Small intestine (tissue), 7 donors: ENCODE data around the gene ASB5. TPM values are rescaled to one million over a fixed set of nuclear protein-coding genes. Genes with fewer than 3 reads are reported as not detected.
"Not testable (repeated sequence)": the region's sequence is repeated elsewhere in the genome, so short reads cannot be mapped to it uniquely, and the experiment has no call there.

Source experiments
- DNase-seq, 2 donors: peaks; one replicate each; pipeline versions ENCODE4 v3.0.0 to v3.0.0-alpha.2; 2013
- FAIRE-seq: peaks from 2 replicates; lab custom pipeline; 2012; peaks lifted over from hg19 to GRCh38; lab: Jason Lieb, UNC
- H3K27ac ChIP-seq, 3 donors: one replicate each; pipeline ENCODE4 v1.5.1; 2013; ENCODE audit warnings: low read length in 2 of 3, mild to moderate bottlenecking in 2 of 3, control low read depth in 1 of 3, inconsistent platforms in 1 of 3, low read depth in 1 of 3, moderate library complexity in 1 of 3
- H3K27me3 ChIP-seq, 3 donors: one replicate each; pipeline ENCODE4 v1.6.1; 2013; ENCODE audit warnings: low read length in 3 of 3, inconsistent platforms in 1 of 3; ENCODE audit not compliant: control insufficient read depth in 3 of 3, insufficient read depth in 3 of 3
- H3K36me3 ChIP-seq, 3 donors: one replicate each; pipeline ENCODE4 v1.6.1; 2013; ENCODE audit warnings: low read length in 3 of 3, inconsistent platforms in 1 of 3, low read depth in 1 of 3, mild to moderate bottlenecking in 1 of 3, moderate library complexity in 1 of 3; ENCODE audit not compliant: control insufficient read depth in 3 of 3, insufficient read depth in 2 of 3
- H3K4me1 ChIP-seq, 3 donors: one replicate each; pipeline ENCODE4 v1.6.1; 2013; ENCODE audit warnings: low read length in 2 of 3, inconsistent platforms in 1 of 3, low read depth in 1 of 3, mild to moderate bottlenecking in 1 of 3, moderate library complexity in 1 of 3; ENCODE audit not compliant: control insufficient read depth in 3 of 3, insufficient read depth in 2 of 3
- H3K4me3 ChIP-seq, 3 donors: one replicate each; pipeline ENCODE4 v1.5.1; 2013; ENCODE audit warnings: low read length in 3 of 3, control low read depth in 1 of 3, inconsistent platforms in 1 of 3, low read depth in 1 of 3, mild to moderate bottlenecking in 1 of 3, moderate library complexity in 1 of 3
- H3K9me3 ChIP-seq, 2 donors: one replicate each; pipeline ENCODE4 v1.6.1; 2013; ENCODE audit warnings: low read depth in 1 of 2, low read length in 1 of 2; ENCODE audit not compliant: control insufficient read depth in 2 of 2, insufficient read depth in 1 of 2
- WGBS, 3 donors: extraction: QIAGEN DNeasy Blood & Tissue Kit; methylation state at CpG; one replicate each; pipeline ENCODE4 v1.1.7; 2013; 5-methylcytosine and 5-hydroxymethylcytosine counted together
- polyA plus RNA-seq, 4 donors: library from polyadenylated mRNA; stranded (reverse) in 3 of 4; unstranded in 1 of 4; fragments of 200-250 nt in 3 of 4; fragments of 120-200 nt in 1 of 4; gene quantifications; one replicate each; pipeline versions ENCODE4 v1.2.1 to v1.2.3, GENCODE V29; 2013
- donor health status: healthy with polysubstance abuse.
- donor health status: control.
- donor health status: control.
- donor health status: Bipolar disorder and iron deficiency.
- donor health status: healthy.

Gene ASB5
- polyA plus RNA-seq, 4 donors: 0.01 to 2.0 (median 0.52) TPM

DNA sequence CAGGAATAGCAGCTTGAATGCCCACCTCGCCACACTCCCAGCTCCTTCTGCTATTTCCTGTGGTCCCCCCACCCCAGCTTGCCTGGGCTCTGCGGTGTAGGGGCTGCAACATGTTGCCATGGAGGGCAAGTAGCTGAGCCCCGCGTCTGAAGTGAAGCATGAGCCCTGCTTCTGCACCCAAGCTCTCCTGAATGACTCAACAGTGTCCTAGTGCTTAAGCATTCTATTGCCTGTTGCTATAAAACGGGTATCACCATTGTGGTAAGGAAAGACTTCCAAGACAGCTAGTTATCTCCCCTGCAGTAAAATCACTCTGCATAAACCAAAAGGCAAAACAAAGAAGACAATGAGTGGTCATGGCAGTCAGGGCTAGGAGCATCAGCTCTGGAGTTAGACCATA is 42.3 kb downstream of the ASB5 start:
- H3K4me3 ChIP-seq: no peak overlapping the region
- H3K4me1 ChIP-seq: no peaks in the 10 kb centered on the region
- DNase-seq (no peak), FAIRE-seq (no peak)
- no peaks in the 10 kb centered on the region for H3K27me3 ChIP-seq
- no peaks in the 10 kb centered on the region for H3K36me3 ChIP-seq
- WGBS, 3 donors: 57 to 77% (median 62%) methylated on average over 5 of the region's 5 CpGs
- H3K27ac ChIP-seq: no peak overlapping the region
- H3K9me3 ChIP-seq: no peaks in the 10 kb centered on the region

DNA sequence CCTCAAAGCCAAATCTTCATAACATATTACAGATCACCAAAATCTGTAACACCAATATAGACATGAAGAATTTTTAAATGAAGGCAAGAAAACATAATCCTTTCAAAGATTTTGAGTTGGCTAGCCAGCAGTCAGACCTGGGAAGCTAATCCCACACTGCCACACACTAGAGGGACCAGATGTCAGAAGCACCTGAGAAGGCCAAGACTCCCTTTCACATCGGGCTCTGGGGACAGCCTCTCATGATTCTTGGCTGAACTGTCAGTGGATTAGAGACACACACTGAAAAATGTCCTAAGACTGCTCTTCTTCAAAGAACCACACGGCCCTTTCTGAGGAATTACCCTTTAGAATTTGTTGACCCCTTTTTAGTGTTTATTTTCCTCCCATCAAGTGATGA is 45.5 kb downstream of the ASB5 start:
- H3K27me3 ChIP-seq: no peaks in the 10 kb centered on the region
- no peak for FAIRE-seq

GRCh38 chr4:176222149-176222548 is 46.9 kb downstream of the ASB5 start:
- no peak for FAIRE-seq
- Histone ChIP-seq H3K27ac (no peak overlapping the region), H3K4me3 (no peak overlapping the region), H3K9me3 (no peaks in the 10 kb centered on the region), H3K27me3 (no peaks in the 10 kb centered on the region), H3K36me3 (no peaks in the 10 kb centered on the region), H3K4me1 (no peaks in the 10 kb centered on the region)
- 67 to 75% (median 75%) methylated on average over 5 of the region's 5 CpGs for WGBS, 3 donors
- DNase-seq: no peak

More for the DNA sequence above, 45.5 kb downstream of the ASB5 start:
- no peak for DNase-seq
- H3K9me3 ChIP-seq: no peaks in the 10 kb centered on the region
- no peaks in the 10 kb centered on the region for H3K4me1 ChIP-seq
- H3K36me3 ChIP-seq: no peaks in the 10 kb centered on the region
- no peak overlapping the region for H3K27ac ChIP-seq
- no peak overlapping the region for H3K4me3 ChIP-seq
- 69 to 79% (median 76%) methylated on average over 2 of the region's 2 CpGs for WGBS, 3 donors

DNA sequence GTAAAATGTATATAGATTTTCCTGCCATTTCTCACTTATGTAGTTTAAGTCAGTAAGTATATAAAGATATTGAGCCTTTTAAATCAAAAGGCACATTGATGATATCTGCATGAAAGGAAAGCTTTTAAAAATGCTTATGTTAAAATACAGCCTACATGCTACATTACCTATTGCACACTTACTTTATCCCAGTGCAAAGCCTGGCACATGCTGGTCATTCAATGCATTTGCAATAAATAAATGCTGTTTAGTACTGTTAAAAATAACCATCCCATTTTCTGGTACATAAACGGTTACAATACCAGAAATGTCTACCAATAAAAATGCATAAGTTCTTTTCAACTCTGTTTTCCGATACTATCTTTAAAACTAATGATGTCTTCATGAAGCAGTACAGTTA is 51.5 kb downstream of the ASB5 start:
- Histone ChIP-seq H3K4me3 (no peak overlapping the region), H3K36me3 (no peaks in the 10 kb centered on the region), H3K9me3 (no peaks in the 10 kb centered on the region), H3K4me1 (no peaks in the 10 kb centered on the region), H3K27ac (no peak overlapping the region), H3K27me3 (no peaks in the 10 kb centered on the region)
- WGBS, 3 donors: 69 to 73% (median 73%) methylated on average over 2 of the region's 2 CpGs
- DNase-seq: no peak
- FAIRE-seq: no peak

DNA sequence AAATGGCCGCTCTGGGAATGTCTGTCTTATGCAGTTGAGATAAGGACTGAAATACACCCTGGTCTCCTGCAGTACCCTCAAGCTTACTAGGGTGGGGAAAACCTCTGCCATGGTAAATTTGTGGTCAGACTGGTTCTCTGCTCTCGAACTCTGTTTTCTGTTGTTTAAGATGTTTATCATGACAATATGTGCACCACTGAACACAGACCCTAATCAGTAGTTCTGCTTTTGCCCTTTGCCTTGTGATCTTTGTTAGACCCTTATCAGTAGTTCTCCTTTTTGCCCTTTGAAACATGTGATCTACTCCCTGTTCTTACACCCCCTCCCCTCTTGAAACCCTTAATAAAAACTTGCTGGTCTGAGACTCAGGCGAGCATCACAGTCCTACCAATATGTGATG is 56.7 kb downstream of the ASB5 start:
- not testable (repeated sequence) for H3K9me3 ChIP-seq, H3K27me3 ChIP-seq, H3K27ac ChIP-seq, H3K4me3 ChIP-seq, FAIRE-seq, DNase-seq, H3K4me1 ChIP-seq, H3K36me3 ChIP-seq
- 53 to 71% (median 66%) methylated on average over 3 of the region's 3 CpGs for WGBS, 3 donors

- no peaks in the 10 kb centered on the region for H3K36me3 ChIP-seq
- peaks cover 0 to 6% (median 6%) of the 10 kb centered on the region in 3 donors for H3K27me3 ChIP-seq
- no peaks in the 10 kb centered on the region for H3K4me1 ChIP-seq
- whole genome bisulfite sequencing, 3 donors: 55 to 73% (median 63%) methylated on average over 7 of the region's 7 CpGs
- FAIRE-seq: no peak
- H3K9me3 ChIP-seq: peaks cover 0 to 3% of the 10 kb centered on the region in 2 donors
- H3K4me3 ChIP-seq: no peak overlapping the region
- DNase-seq: no peak
- H3K27ac ChIP-seq: no peak overlapping the region
These were observed 58.3 kb downstream of the ASB5 start for GRCh38 chr4:176210579-176211296.

- no peaks in the 10 kb centered on the region for H3K36me3 ChIP-seq
- no peak overlapping the region for H3K4me3 ChIP-seq
- H3K27me3 ChIP-seq: peaks cover 0 to 6% (median 6%) of the 10 kb centered on the region in 3 donors
- 81 to 83% (median 83%) methylated on average over 3 of the region's 3 CpGs for WGBS, 3 donors
- DNase-seq (no peak), FAIRE-seq (no peak)
- no peaks in the 10 kb centered on the region for H3K4me1 ChIP-seq
- peaks cover 0 to 3% of the 10 kb centered on the region in 2 donors for H3K9me3 ChIP-seq
- H3K27ac ChIP-seq: no peak overlapping the region
These were observed 58.9 kb downstream of the ASB5 start for GRCh38 chr4:176210101-176210500.

GRCh38 chr4:176209535-176209934 is 59.5 kb downstream of the ASB5 start:
- Histone ChIP-seq H3K27me3 (peaks cover 0 to 6% (median 6%) of the 10 kb centered on the region in 3 donors), H3K4me3 (no peak overlapping the region), H3K27ac (no peak overlapping the region), H3K36me3 (no peaks in the 10 kb centered on the region), H3K4me1 (no peaks in the 10 kb centered on the region), H3K9me3 (peaks cover 0 to 3% of the 10 kb centered on the region in 2 donors)
- FAIRE-seq (no peak), DNase-seq (no peak)
- 85 to 93% (median 88%) methylated on average over 4 of the region's 4 CpGs for WGBS, 3 donors

GRCh38 chr4:176207839-176208238 is 61.2 kb downstream of the ASB5 start:
- H3K27me3 ChIP-seq: peaks cover 0 to 6% (median 6%) of the 10 kb centered on the region in 3 donors
- no peak overlapping the region for H3K27ac ChIP-seq
- no peaks in the 10 kb centered on the region for H3K4me1 ChIP-seq
- H3K4me3 ChIP-seq: no peak overlapping the region
- H3K36me3 ChIP-seq: no peaks in the 10 kb centered on the region
- WGBS, 3 donors: 17 to 67% (median 45%) methylated on average over 5 of the region's 5 CpGs
- FAIRE-seq (no peak), DNase-seq (peak; percentile 17 to 72)
- peaks cover 0 to 3% of the 10 kb centered on the region in 2 donors for H3K9me3 ChIP-seq
